ENCODE results near the gene IQUB. TPM values are rescaled to one million over a fixed set of nuclear protein-coding genes. Genes with fewer than 3 reads are reported as not detected.

IQUB gene
- total RNA-seq, 2 donors from 2014 or later = 0.51 to 0.85 TPM

- H3K27ac ChIP-seq = no peak overlapping the region
Observed at GRCh38 chr7:123505221-123505620, 29.2 kb downstream of the IQUB start.

GRCh38 chr7:123502201-123502600 lies 32.2 kb downstream of the IQUB start:
- TF ChIP-seq CTCF (IDR thresholded peaks at IDR 0.05) = no peak
- no peak for DNase-seq (ENCODE audit: low spot score)
- Histone ChIP-seq H3K4me3 (no peak overlapping the region), H3K9me3 (no peaks in the 10 kb centered on the region), H3K27ac (no peak overlapping the region), H3K36me3 (no peaks in the 10 kb centered on the region), H3K4me1 (no peaks in the 10 kb centered on the region), H3K27me3 (no peaks in the 10 kb centered on the region)

More at GRCh38 chr7:123505221-123505620, 29.2 kb downstream of the IQUB start:
- H3K4me3 ChIP-seq = no peak overlapping the region
- H3K9me3 ChIP-seq = no peaks in the 10 kb centered on the region
- DNase-seq (ENCODE audit: low spot score) = no peak
- H3K36me3 ChIP-seq = no peaks in the 10 kb centered on the region
- H3K4me1 ChIP-seq = no peaks in the 10 kb centered on the region
- H3K27me3 ChIP-seq = no peaks in the 10 kb centered on the region
- no peak for TF ChIP-seq CTCF (IDR thresholded peaks at IDR 0.05)

GRCh38 chr7:123500878-123501489 lies 33.4 kb downstream of the IQUB start:
- TF ChIP-seq CTCF (IDR thresholded peaks at IDR 0.05) = no peak
- H3K27me3 ChIP-seq = no peaks in the 10 kb centered on the region
- no peaks in the 10 kb centered on the region for H3K4me1 ChIP-seq
- H3K27ac ChIP-seq = no peak overlapping the region
- H3K4me3 ChIP-seq = no peak overlapping the region
- H3K9me3 ChIP-seq = no peaks in the 10 kb centered on the region
- no peaks in the 10 kb centered on the region for H3K36me3 ChIP-seq
- DNase-seq (ENCODE audit: low spot score) = no peak

DNA sequence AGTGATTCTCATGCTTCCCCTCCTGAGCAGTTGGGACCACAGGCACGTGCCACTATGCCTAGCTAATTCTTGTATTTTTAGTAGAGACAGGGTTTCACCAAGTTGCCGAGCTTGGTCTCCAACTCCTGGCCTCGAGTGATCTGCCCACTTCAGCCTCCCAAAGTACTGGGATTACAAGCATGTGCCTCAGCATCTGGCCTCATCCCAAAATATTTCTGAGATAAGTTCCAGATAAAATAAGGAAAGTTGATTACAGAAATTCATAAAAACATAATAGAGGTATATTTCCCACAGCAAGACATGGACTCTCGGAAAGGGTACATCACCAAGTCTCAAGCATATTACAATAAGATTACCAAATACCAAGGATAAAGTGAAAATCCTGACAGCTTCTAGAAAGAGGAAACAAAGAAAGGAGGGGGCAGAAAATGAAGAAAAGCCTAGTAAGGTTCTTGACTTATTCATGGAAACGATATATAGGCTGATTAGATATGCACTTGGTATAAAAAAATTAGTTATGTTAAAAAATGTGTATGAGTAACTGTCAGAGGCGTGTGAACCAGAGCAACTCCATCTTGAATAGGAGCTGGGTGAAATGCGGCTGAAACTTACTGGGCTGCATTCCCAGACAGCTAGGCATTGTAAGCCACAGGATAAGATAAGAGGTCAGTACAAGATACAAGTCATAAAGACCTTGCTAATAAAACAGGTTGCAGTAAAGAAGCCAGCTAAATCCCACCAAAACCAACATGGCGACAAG lies 35.0 kb downstream of the IQUB start:
- no peak for TF ChIP-seq CTCF (IDR thresholded peaks at IDR 0.05)
- Histone ChIP-seq H3K27me3 (no peaks in the 10 kb centered on the region), H3K4me3 (no peak overlapping the region), H3K4me1 (no peaks in the 10 kb centered on the region), H3K36me3 (no peaks in the 10 kb centered on the region), H3K9me3 (no peaks in the 10 kb centered on the region), H3K27ac (no peak overlapping the region)
- no peak for DNase-seq (ENCODE audit: low spot score)

- no peaks in the 10 kb centered on the region for H3K36me3 ChIP-seq
- TF ChIP-seq CTCF (IDR thresholded peaks at IDR 0.05) = no peak
Observed at GRCh38 chr7:123498601-123499000, 35.8 kb downstream of the IQUB start.

More at GRCh38 chr7:123498601-123499000, 35.8 kb downstream of the IQUB start:
- H3K9me3 ChIP-seq = no peaks in the 10 kb centered on the region
- H3K27me3 ChIP-seq = no peaks in the 10 kb centered on the region
- DNase-seq (ENCODE audit: low spot score) = no peak
- no peaks in the 10 kb centered on the region for H3K4me1 ChIP-seq
- H3K27ac ChIP-seq = no peak overlapping the region
- no peak overlapping the region for H3K4me3 ChIP-seq

All from right atrium auricular region (tissue), 2 donors.